NCI-H446 (cell line): ENCODE measurements around the gene FARP1.
"Not testable (repeated sequence)": the region's sequence is repeated elsewhere in the genome, so short reads cannot be mapped to it uniquely, and the experiment has no call there.

Source experiments
- DNase-seq, 2 experiments: peaks; one replicate each; lab custom pipeline; 2025; lab: John Stamatoyannopoulos, UW

Gene FARP1

DNA sequence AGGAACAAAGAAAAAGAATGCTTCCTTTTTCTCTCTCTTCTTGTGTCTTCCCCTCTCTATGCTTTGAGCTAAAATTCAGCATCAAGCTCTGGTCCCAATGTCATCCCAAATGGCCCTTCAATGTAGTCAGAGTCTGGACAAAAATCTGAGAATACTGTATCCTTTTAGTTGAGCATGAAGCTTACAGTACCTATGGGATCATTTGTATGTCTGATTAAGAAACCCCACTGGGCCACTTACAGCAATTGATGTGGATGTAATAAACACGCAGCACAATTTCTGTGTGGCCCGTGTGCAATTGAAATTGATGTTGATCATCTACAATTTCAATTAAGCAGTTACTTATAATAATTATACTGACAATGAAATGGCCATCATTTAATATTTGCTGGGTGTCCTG lies 223.1 kb downstream of the FARP1 start:
- DNase-seq: no peak

DNA sequence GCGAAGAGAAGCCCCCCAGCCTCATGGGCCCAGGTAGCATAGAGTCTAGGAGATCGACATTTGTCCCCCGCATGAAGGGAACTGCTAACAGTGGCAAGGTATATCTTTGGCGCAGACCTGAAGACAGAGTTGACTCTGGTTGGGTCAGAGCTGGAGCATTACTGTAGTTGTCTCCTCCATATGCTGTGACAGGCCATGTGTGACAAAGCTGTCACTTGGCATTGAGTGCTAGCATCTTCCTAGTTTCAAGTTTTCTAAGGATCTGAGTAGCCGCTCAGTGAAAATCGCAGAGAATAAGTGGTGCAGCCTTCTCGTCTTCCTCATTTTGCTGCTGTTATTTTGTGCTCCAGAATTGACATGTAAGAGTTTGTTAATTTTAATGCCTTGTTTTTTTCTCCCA lies 223.5 kb downstream of the FARP1 start:
- no peak for DNase-seq

DNA sequence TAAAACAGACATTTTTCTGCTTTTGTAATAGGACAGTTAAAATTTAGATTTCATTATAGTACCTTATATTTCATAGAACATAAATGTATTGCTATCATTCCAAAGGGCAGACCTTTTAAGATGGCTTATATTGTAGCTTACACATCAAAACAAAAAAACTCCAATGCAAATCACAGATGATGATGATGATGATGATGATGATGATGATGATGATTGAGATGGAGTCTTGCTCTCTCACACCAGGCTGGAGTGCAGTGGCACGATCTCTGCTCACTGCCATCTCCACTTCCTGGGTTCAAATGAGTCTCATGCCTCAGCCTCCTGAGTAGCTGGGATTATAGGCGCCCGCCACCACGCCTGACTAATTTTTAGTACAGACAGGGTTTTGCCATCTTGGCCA lies 224.1 kb downstream of the FARP1 start:
- DNase-seq: no peak

DNA sequence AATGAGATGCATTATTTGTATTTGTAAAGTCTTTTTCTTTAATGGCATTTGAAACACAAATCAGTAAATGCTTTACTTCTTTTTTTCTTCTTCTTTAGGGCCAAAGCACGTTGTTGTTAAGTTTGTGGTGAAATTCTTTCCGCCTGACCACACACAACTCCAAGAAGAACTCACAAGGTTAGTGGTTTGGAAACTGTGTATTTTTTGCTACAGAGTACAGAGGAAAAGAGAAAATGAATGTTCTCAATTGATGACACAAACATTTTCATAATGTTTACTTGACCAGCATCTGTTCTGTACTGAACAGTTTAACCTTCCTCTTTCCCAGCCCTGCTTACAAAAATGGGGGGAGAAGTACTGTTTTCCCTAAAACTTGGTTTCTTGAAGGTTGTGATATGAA lies 225.1 kb downstream of the FARP1 start:
- no peak for DNase-seq

DNA sequence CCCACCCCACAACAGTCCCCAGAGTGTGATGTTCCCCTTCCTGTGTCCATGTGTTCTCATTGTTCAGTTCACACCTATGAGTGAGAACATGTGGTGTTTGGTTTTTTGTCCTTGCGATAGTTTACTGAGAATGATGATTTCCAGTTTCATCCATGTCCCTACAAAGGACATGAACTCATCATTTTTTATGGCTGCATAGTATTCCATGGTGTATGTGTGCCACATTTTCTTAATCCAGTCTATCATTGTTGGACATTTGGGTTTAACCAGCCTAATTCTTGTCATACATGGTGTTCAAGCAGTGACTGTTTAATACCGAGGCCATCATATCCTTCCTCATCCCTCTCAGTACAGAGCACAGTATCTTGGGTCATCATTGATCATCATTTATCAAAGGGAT lies 226.6 kb downstream of the FARP1 start:
- not testable (repeated sequence) for DNase-seq

DNA sequence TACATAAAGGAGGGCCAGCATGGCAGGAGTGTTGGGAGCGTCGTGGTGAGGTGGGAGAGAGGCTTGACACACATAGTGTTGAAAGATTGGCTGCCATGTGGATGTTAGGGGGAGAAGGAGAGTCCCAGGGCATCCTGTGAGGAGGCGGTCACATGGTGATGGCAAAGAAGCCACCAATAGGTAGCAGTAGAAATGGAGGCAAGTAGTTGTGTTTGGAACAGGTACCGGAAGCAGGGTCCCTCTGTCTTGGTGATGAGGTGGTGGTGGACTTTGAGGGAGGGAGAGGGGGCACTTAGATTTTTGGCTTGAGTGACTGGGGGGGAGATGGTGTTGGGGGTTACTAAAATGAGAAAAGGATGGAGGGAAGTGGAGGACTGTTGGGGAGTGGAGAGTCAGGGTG lies 227.4 kb downstream of the FARP1 start:
- no peak for DNase-seq

DNA sequence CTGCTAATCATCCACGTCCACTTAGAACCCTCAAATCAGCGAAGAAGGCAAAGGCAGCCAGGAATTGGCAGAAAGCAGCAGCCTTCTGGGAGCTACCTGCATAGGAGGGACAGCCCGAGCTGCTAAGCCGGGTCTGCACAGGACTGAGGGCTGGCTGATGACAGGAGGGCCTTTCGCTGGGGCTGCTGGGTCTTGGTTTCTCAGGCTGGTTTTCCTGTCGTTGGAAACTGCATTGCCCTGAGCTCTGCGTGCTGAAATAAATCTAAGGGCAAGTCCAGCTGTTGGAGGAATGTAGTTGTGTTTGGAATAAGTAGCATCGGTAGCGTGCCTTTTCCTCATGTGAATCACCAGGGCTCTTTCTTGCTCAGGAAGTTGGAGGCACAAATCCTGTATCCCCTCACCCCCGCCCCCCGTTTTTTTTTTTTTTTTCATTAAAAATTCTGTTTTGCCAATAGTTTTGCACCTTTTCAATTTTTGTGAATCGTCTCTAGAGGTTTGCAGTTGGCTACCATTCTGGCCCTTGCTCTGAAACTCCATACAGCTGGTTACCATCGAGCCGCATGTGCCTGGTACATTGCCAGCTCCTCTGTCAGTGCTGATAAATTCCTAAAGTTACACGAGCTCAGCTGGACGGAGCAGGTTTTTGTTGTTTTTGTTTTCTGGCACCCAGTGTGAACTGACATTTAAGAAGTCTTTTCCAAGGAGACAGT lies 228.1 kb downstream of the FARP1 start:
- DNase-seq: no peak

DNA sequence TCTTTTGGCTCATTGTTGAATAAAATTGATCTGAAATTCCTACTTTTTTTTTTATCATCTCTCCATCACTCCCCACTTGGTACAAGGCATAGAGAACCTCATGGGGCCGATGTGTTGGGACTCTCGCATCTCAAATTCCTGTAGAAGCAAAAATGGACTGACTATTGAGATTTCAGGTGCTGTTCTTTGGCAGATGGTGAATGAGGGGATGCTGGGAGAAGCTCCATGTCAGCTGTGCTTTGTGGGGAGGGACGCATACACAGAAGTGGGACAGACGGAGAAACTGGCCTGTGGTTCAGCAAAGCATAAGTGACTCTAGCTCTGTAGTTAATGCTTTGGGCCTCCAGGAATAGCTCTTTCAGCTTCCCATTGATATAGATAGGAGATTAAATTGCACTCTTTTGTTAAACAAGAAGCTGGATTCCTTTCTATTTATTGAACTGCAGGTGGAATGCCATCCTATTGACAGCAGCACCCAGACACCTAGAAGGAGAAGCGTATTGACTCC lies 228.7 kb downstream of the FARP1 start:
- DNase-seq: no peak

DNA sequence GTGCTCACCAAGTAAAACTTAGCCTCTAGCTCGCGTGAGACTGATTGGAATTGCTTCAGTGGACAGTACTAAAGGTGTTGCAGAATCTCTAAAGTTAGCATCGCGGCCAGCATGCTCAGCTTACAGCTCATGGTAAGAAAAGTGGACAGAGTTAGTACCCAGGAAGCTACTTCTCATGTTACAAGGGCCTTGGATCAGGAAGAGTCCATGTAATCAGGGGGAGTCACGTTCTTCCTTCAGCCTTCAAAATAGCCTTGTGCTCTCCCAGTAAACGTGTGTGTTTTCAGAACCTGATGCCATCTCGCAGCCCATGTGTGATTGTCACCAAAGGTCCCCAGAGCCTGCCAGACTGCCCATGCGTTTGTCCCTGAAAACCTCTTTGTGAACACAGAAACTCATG lies 230.0 kb downstream of the FARP1 start:
- no peak for DNase-seq

DNA sequence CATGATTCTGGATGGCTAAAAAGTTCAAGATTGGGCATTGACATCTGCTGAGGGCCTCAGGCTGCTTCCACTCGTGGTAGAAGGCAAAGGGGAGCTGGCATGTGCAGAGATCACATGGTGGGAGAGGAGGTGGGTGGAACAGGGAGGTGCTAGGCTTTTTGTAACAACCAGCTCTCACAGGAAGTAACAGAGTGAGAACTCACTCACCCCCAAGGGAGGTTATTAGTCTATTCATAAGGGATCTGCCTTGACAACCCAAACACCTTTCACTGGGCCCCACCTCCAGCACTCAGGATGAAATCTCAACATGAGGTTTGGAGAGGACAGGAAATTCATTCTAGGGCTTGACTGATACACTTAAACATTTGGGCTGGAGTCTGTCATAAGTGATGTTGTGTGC lies 231.9 kb downstream of the FARP1 start:
- DNase-seq: no peak

DNA sequence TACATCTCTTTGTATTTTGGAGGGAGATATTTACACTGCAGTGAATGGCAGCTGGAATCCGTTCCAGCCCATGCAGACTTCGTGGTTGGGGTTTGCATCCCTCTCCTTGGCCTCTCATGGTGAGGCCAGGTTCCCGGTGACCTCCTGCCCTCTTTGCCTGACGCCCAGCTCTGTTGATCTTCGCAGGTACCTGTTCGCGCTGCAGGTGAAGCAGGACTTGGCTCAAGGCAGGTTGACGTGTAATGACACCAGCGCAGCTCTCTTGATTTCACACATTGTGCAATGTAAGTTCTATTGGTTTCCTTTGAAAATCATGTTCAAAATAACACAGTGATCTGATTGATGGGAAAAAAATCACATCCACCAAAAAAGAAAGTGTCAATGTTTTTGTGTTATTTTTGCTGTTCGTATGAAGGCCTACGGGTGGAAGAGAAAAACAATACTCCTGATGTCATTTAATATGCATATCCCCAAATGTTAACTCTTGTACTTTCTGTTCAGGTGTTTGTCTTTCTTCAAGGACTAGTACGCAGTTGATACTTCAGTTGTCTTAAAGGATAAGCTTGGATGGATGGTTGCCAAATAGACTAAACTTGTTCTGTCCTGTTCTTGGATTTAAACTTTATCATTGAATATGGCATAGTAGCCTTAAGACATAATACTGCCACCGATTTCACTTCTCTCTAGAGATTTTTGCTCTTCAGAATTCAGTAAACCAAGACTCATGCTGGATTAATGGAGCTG lies 234.9 kb downstream of the FARP1 start:
- DNase-seq: no peak

DNA sequence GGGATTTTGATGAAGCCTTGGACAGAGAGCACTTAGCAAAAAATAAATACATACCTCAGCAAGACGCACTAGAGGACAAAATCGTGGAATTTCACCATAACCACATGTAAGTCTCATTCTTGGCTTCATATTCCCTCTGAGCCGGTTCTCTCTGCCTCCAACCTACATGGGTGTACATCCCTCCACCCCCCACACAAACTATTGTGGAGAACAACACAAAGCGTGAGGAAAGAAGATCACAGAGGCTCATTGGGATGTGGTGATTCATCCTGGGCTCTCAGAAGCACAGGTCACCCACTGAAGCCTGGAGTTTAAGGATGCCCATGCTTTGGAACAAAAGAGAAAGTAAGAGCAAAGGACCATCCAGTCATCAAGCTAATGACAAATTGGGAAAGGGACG lies 241.8 kb downstream of the FARP1 start:
- no peak for DNase-seq

DNA sequence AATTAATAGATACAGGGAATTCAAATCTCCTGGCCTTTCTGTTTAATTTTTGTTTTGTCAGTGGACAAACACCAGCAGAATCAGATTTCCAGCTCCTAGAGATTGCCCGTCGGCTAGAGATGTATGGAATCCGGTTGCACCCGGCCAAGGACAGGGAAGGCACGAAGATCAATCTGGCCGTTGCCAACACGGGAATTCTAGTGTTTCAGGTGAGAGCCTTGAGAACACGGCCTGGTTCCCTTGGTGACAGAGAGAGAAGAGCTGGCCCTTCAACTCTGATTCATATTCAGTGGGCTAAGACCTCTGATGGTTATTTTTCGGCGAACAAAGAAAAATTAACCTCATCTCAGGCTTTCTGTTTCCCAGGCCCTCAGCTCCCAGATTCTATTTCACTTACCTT lies 242.7 kb downstream of the FARP1 start:
- DNase-seq: no peak

DNA sequence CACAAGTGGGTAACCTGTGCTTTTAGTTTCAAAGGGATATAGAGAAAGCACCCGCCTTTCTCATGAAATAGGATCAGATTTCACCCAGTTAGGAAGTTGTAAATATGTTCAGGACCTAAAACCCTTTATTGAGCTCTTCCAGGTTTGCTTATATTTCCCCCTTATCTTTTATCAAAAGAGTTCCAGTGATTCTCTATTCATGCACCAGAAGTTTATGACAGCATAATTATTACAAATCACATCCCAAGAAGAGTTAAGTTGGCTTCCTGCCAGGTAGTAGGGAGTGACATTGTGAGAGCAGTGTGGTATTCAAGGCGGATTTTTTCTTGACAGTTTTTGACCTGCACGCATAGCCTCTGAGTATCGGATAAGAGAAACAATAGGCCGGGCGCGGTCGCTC lies 243.7 kb downstream of the FARP1 start:
- DNase-seq: no peak

DNA sequence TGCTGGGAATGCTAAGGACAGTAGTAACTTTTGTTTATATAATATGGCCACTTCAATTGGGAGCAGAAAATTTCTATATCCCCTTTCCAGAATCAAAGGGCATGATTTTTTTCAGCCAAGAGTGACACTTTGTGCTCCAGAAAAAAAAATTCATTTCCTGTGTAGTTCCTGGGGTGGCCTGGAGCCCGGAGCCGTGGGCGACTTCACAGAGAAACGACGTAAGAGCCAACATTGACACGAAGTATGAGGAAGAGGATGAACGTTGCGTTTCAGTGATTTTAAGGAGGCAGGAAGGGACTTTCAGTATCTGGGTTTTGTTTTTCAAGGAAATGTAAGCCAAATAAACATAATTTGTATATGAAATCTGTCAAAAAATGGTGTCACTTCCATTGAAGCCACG lies 246.4 kb downstream of the FARP1 start:
- DNase-seq: no peak

DNA sequence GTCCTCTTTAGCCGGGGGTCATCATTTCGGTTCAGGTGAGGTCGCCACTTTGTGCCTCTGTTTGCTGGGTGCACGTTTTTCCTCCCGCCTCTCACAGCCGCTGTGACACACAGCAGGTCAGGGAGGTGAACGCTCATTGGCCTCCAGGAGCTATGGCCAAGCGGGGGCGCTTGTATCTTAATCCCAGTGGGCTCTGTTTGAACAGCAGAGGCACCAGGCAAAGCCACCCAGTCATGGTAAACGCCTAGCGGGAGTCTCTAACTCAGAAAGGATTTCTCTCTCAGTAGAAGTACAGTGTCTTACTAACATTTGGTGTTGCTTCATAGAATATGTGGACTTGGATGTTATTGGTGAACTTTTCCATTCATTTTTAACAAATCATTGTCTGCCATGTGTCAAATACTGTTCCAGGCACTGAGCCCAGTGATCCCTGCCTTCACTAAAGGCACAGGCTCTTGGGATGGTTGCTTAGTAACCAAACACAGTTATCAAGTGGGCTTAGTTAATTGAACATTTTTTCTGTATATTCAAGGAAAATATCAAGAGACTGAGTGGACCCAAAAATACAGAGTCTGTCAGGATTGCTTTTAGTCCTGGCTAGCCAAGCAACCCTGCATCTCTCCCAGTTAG lies 247.3 kb downstream of the FARP1 start:
- DNase-seq: no peak

DNA sequence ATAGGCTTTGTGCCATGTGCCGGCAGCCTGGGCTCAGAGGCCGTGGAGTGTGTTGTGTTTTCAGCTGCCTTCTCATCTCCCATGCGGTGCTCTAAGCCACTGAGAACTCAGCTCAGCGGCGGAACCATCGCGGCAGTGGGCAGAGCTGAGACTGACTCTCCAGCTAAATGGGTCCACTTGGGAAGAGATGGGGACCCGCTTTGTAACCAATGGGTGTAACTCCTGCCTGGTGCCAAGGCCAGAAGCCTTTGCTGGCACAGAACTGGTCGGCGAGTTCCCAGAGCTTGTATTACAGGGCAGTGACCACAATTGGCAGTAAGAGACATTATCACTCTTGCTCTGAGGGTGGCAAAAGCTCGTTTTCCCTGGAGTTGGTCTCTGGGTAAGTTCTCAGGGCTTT lies 251.0 kb downstream of the FARP1 start:
- DNase-seq: no peak

DNA sequence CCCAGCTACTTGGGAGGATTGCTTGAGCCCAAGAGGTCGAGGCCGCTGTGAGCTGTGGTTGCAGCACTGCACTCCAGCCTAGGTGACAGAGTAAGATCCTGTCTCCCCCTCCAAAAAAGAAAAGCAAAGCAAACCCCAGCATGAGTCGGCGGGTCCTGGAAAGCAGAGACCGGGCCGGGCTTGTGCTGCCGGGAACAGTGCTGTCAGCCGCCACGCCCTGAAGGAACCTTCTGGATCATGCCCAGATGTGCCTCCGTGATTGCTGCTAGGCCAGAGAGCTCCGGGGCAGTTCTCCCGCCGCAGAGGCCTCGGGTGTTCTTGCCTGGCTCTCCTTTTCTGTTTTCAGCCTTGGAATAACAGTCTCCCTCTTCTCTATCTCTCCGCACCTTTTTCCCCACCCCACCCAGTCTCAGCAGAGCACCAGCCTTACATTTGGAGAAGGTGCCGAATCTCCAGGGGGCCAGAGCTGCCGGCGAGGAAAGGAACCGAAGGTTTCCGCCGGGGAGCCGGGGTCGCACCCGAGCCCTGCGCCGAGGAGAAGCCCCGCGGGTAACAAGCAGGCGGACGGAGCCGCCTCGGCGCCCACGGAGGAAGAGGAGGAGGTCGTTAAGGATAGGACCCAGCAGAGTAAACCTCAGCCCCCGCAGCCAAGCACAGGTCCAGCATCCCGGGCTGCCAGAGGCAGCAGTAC lies 252.1 kb downstream of the FARP1 start:
- DNase-seq: no peak

DNA sequence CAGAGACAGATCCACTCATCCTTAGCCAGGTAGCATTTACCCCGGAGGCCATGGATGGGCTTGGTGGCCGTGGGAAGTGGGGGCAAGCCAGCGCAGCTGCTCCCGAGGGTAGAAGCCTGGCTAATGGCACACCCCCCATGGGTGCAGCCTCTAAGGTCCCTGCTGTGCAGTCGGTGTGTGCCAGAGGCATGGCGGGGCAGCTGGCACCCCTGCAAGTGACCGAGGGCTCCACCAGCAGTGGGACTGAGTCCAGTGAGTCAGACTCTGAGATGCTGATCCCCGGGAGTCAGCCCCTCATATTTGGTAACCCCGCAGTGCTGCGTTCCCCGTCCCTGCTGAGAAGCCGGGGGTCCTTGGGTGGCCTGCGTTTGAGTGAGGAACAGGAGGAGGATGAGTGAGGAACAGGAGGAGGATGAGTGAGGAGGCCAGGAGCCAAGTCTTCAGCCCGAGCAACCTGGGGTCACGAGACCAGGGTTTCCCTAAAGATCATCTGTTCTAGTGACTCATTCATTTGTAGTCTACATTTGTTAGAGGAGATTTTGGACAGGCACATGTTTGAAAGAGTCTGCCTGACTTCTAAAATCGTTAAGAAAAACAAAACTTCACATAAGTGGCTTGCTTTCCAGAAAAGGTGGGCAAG lies 253.3 kb downstream of the FARP1 start:
- DNase-seq: no peak

DNA sequence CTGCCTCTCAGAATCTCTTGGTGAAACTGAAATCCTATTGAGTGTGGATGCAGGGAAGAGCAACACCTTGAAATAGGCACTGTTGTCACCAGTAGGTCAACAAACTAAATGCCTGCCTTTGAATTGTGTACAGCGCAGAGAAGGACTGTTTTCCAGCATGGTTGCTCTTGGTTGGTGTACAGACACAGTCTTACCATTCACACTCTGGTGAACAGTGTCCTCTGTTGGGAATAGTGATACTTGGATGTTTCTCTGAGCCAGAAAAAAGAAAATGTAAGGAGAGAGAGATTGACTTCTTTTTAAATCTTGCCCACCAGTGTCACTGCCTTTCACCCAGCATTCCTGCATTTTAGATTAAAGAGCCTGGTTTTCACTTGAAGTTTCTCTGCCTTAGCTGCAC lies 254.3 kb downstream of the FARP1 start:
- no peak for DNase-seq

DNA sequence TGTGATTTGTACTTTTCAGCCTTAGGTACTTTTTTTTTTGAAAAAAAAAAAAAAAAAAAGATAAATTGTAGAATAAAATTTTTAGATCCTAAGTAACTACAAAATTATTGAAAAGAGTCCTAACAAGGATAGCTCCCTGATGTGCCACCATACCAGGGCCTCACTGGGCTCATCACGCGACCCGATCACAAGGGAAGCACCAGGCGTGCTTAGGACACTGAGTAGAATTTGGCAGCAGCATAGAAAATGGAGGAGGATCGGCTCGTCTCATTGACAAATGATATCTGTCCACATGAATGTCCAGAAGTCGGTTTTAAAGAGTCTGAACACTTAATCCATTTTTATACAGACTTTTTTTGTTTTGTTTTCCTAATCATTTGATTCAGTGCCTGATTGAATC lies 255.0 kb downstream of the FARP1 start:
- no peak for DNase-seq

DNA sequence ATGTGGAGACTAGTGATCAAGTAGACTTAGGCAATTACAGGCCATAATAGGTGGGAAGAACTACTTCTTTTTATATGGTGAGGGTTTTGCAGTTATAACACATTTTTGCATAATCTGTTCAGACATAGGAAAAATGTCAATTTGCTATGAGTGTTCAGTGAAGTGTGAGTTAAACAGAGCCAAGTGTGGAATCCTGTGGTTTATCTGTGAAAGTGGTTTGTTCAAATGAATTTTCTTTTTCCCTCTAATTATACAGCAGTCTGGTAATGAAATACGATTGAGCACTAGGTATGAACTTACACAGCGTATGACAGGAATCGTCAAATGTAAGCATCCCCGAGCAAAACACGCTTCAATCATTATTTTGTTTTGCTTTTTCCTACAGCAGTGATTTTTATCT lies 255.7 kb downstream of the FARP1 start:
- no peak for DNase-seq
